GM23338 (cell line): ENCODE data around the gene FBLN1. TPM values are rescaled to one million over a fixed set of nuclear protein-coding genes. Genes with fewer than 3 reads are reported as not detected.

Source experiments
- ATAC-seq: fragments of 200-7000 bp; cut with Tn5 transposase; 3 replicates; pipeline ENCODE4 v1.9.1; 2020
- DNase-seq: peaks from one replicate; pipeline ENCODE4 v3.0.0-alpha.2; 2015; ENCODE audit warnings: low spot score
- H2AFZ ChIP-seq: fragments of 200-600 bp; sonication (generic); 2 replicates; pipeline ENCODE4 v1.8.0; 2016; ENCODE audit warnings: antibody characterized with exemption, mild to moderate bottlenecking, moderate library complexity
- H3F3A ChIP-seq: fragments of 200-600 bp; sonication (generic); replicated peaks from 2 replicates; pipeline ENCODE4 v1.8.0; 2017; ENCODE audit warnings: antibody characterized with exemption, mixed run types, low read depth
- H3K27ac ChIP-seq: fragments of 200-600 bp; sonication (generic); 2 replicates; pipeline ENCODE4 v1.6.1; 2016; ENCODE audit warnings: low read depth
- H3K27me3 ChIP-seq: fragments of 200-600 bp; sonication (generic); 2 replicates; pipeline ENCODE4 v1.8.0; 2016; ENCODE audit warnings: mild to moderate bottlenecking, mixed run types, moderate library complexity; ENCODE audit not compliant: insufficient read depth
- H3K36me3 ChIP-seq: fragments of 200-600 bp; sonication (generic); 2 replicates; pipeline ENCODE4 v1.8.0; 2016; ENCODE audit warnings: mild to moderate bottlenecking; ENCODE audit not compliant: insufficient read depth
- H3K4me1 ChIP-seq: fragments of 200-600 bp; sonication (generic); 2 replicates; pipeline ENCODE4 v1.8.0; 2016; ENCODE audit warnings: mild to moderate bottlenecking, moderate library complexity; ENCODE audit not compliant: insufficient read depth
- H3K4me2 ChIP-seq: fragments of 200-600 bp; sonication (generic); 2 replicates; pipeline ENCODE4 v1.7.1; 2017; ENCODE audit warnings: mixed run types
- H3K4me3 ChIP-seq: fragments of 200-600 bp; sonication (generic); 2 replicates; pipeline ENCODE4 v1.6.1; 2016; ENCODE audit warnings: mixed run types
- H3K79me2 ChIP-seq: fragments of 200-600 bp; sonication (generic); replicated peaks from 2 replicates; pipeline ENCODE4 v1.8.0; 2017; ENCODE audit warnings: mild to moderate bottlenecking; ENCODE audit not compliant: insufficient read depth
- H3K9me2 ChIP-seq: fragments of 200-600 bp; sonication (generic); 2 replicates; pipeline ENCODE4 v1.8.0; 2017; ENCODE audit not compliant: insufficient read depth
- H4K20me1 ChIP-seq: fragments of 200-600 bp; sonication (generic); replicated peaks from 2 replicates; pipeline ENCODE4 v1.8.0; 2017; ENCODE audit warnings: mild to moderate bottlenecking; ENCODE audit not compliant: insufficient read depth
- H3K27ac Mint-ChIP-seq: 2 replicates; pipeline ENCODE4 v1.8.0; 2020; ENCODE audit warnings: inconsistent platforms, mild to moderate bottlenecking, moderate library complexity, mixed read lengths
- H3K27me3 Mint-ChIP-seq: 3 replicates; pipeline ENCODE4 v1.8.0; 2022; ENCODE audit warnings: low read depth, mild to moderate bottlenecking, moderate library complexity, mixed read lengths, inconsistent platforms; ENCODE audit not compliant: insufficient read depth, poor library complexity
- H3K36me3 Mint-ChIP-seq: 3 replicates; pipeline ENCODE4 v1.8.0; 2021; ENCODE audit warnings: low read depth, mild to moderate bottlenecking, inconsistent platforms, moderate library complexity, mixed read lengths
- H3K4me1 Mint-ChIP-seq: 3 replicates; pipeline ENCODE4 v1.8.0; 2020; ENCODE audit warnings: mild to moderate bottlenecking, inconsistent platforms, mixed read lengths
- H3K4me3 Mint-ChIP-seq: 3 replicates; pipeline ENCODE4 v1.8.0; 2021; ENCODE audit warnings: moderate library complexity, mild to moderate bottlenecking, inconsistent platforms, mixed read lengths
- H3K9me3 Mint-ChIP-seq: 3 replicates; pipeline ENCODE4 v1.8.0; 2020; ENCODE audit warnings: moderate library complexity, mild to moderate bottlenecking, inconsistent platforms, mixed read lengths
- CREB1 ChIP-seq: fragments of 250-450 bp; sonication (Bioruptor Pico); IDR thresholded peaks from 2 replicates; pipeline ENCODE4 v1.5.0; 2020; ENCODE audit warnings: low read depth, mild to moderate bottlenecking, moderate library complexity
- ETS1 ChIP-seq: IDR thresholded peaks from 2 replicates; pipeline ENCODE4 v1.6.1; 2016; ENCODE audit warnings: antibody characterized with exemption
- EZH2 ChIP-seq: fragments of 200-600 bp; sonication (generic); IDR thresholded peaks from one replicate; pipeline ENCODE4 v1.8.0; 2017; ENCODE audit warnings: antibody characterized with exemption, mild to moderate bottlenecking, low read depth; ENCODE audit not compliant: unreplicated experiment
- EZH2phosphoT487 ChIP-seq: fragments of 200-600 bp; sonication (generic); IDR thresholded peaks from one replicate; pipeline ENCODE4 v1.8.1; 2018; ENCODE audit warnings: antibody characterized with exemption; ENCODE audit not compliant: unreplicated experiment
- JUNB ChIP-seq: IDR thresholded peaks from one replicate; pipeline ENCODE4 v1.6.1; 2016; ENCODE audit warnings: antibody characterized with exemption; ENCODE audit not compliant: unreplicated experiment
- NANOG ChIP-seq: IDR thresholded peaks from 2 replicates; pipeline ENCODE4 v1.6.1; 2016; ENCODE audit warnings: antibody characterized with exemption, borderline replicate concordance
- POLR2AphosphoS5 ChIP-seq: IDR thresholded peaks from 2 replicates; pipeline ENCODE4 v1.6.1; 2016; ENCODE audit warnings: antibody characterized with exemption, low read depth
- REST ChIP-seq: IDR thresholded peaks from one replicate; pipeline ENCODE4 v1.6.1; 2018; ENCODE audit warnings: antibody characterized with exemption; ENCODE audit not compliant: unreplicated experiment
- STAT1 ChIP-seq: IDR thresholded peaks from one replicate; pipeline ENCODE4 v1.6.1; 2016; ENCODE audit warnings: antibody characterized with exemption; ENCODE audit not compliant: unreplicated experiment
- ZNF114 ChIP-seq: fragments of 250-450 bp; sonication (Bioruptor Pico); IDR thresholded peaks from 2 replicates; pipeline ENCODE4 v1.5.0; 2020; ENCODE audit warnings: mild to moderate bottlenecking, moderate library complexity
- ZNF331 ChIP-seq: fragments of 250-450 bp; sonication (Bioruptor Pico); IDR thresholded peaks from 2 replicates; pipeline ENCODE4 v1.5.0; 2020; ENCODE audit warnings: low read depth, mild to moderate bottlenecking, moderate library complexity
- ZNF462 ChIP-seq: fragments of 250-450 bp; sonication (Bioruptor Pico); IDR thresholded peaks from 2 replicates; pipeline ENCODE4 v1.5.0; 2020; ENCODE audit warnings: mild to moderate bottlenecking, moderate library complexity
- polyA plus RNA-seq: library from polyadenylated mRNA; unstranded; fragments of >200 nt; fragmentation: Nextera tagmentation; extraction: Ambion mirVana; gene quantifications from 2 replicates; pipeline ENCODE4 v1.2.1, GENCODE V29; 2016
- total RNA-seq: library from RNA; depleted of rRNA; stranded (reverse); fragments of >200 nt; shearing (Covaris generic); gene quantifications from 2 replicates; pipeline ENCODE4 v1.2.3, GENCODE V29; 2014
- TF ChIP-seq, protein P1 (sequence below), 2 experiments: fragments of 200-600 bp in 1 of 2; sonication (generic) in 1 of 2; conservative IDR thresholded peaks; 2 replicates each; pipeline versions ENCODE4 v1.5.1 to v1.6.1; 2016 to 2017; ENCODE audit warnings: antibody characterized with exemption in 2 of 2, low read depth in 2 of 2, mild to moderate bottlenecking in 2 of 2, moderate library complexity in 1 of 2

The FBLN1 gene
- total and polyA plus RNA-seq, 2 experiments from 2014 or later, result 90.1 to 137 TPM

- H3K4me3 ChIP-seq, result no peak overlapping the region
- no peaks in the 10 kb centered on the region for H4K20me1 ChIP-seq
- DNase-seq, result no peak
- no peak overlapping the region for H3K4me2 ChIP-seq
- Mint-ChIP-seq H3K9me3 (no peaks in the 10 kb centered on the region), H3K4me3 (no peak overlapping the region), H3K27ac (no peak overlapping the region), H3K4me1 (peaks cover 5% of the 10 kb centered on the region; the same call in 2 of the 3 replicates), H3K36me3 (peaks cover 54% of the 10 kb centered on the region), H3K27me3 (peaks cover 3% of the 10 kb centered on the region)
- no peak for ATAC-seq
- TF ChIP-seq JUNB, result no peak
- TF ChIP-seq POLR2AphosphoS5, result no peak
- TF ChIP-seq ZNF331 (CRISPR knock-in tag), result no peak
- no peak for TF ChIP-seq ETS1
- no peak for TF ChIP-seq EZH2phosphoT487
- no peak for TF ChIP-seq NANOG
- TF ChIP-seq STAT1, result no peak
- TF ChIP-seq EZH2, result no peak
- no peak for TF ChIP-seq CREB1 (CRISPR knock-in tag)
- TF ChIP-seq ZNF462, result no peak
- TF ChIP-seq, protein P1, sequence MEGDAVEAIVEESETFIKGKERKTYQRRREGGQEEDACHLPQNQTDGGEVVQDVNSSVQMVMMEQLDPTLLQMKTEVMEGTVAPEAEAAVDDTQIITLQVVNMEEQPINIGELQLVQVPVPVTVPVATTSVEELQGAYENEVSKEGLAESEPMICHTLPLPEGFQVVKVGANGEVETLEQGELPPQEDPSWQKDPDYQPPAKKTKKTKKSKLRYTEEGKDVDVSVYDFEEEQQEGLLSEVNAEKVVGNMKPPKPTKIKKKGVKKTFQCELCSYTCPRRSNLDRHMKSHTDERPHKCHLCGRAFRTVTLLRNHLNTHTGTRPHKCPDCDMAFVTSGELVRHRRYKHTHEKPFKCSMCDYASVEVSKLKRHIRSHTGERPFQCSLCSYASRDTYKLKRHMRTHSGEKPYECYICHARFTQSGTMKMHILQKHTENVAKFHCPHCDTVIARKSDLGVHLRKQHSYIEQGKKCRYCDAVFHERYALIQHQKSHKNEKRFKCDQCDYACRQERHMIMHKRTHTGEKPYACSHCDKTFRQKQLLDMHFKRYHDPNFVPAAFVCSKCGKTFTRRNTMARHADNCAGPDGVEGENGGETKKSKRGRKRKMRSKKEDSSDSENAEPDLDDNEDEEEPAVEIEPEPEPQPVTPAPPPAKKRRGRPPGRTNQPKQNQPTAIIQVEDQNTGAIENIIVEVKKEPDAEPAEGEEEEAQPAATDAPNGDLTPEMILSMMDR (conservative IDR thresholded peaks at IDR 0.05; ENCODE audit: low read depth in 2 of 2), result no peak
- no peak for TF ChIP-seq ZNF114 (CRISPR knock-in tag)
- TF ChIP-seq REST, result no peak
- H2AFZ ChIP-seq, result no peak overlapping the region
- H3K79me2 ChIP-seq, result no peaks in the 10 kb centered on the region
- peaks cover 17% of the 10 kb centered on the region for H3K36me3 ChIP-seq
- no peaks in the 10 kb centered on the region for H3K4me1 ChIP-seq
- H3K27ac ChIP-seq, result no peak overlapping the region
- no peaks in the 10 kb centered on the region for H3F3A ChIP-seq
- H3K9me2 ChIP-seq, result no peaks in the 10 kb centered on the region
- no peaks in the 10 kb centered on the region for H3K27me3 ChIP-seq
Measured at GRCh38 chr22:45540122-45540521, 37.4 kb downstream of the FBLN1 start.
